GM18861 (cell line): Measurements from ENCODE around the gene QRICH1.

Experiments
- ATAC-seq: cut with Tn5 transposase; IDR thresholded peaks from one replicate; pipeline ENCODE4 v1.9.1; 2021; ENCODE audit not compliant: unreplicated experiment

Gene QRICH1, protein sequence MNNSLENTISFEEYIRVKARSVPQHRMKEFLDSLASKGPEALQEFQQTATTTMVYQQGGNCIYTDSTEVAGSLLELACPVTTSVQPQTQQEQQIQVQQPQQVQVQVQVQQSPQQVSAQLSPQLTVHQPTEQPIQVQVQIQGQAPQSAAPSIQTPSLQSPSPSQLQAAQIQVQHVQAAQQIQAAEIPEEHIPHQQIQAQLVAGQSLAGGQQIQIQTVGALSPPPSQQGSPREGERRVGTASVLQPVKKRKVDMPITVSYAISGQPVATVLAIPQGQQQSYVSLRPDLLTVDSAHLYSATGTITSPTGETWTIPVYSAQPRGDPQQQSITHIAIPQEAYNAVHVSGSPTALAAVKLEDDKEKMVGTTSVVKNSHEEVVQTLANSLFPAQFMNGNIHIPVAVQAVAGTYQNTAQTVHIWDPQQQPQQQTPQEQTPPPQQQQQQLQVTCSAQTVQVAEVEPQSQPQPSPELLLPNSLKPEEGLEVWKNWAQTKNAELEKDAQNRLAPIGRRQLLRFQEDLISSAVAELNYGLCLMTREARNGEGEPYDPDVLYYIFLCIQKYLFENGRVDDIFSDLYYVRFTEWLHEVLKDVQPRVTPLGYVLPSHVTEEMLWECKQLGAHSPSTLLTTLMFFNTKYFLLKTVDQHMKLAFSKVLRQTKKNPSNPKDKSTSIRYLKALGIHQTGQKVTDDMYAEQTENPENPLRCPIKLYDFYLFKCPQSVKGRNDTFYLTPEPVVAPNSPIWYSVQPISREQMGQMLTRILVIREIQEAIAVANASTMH

DNA sequence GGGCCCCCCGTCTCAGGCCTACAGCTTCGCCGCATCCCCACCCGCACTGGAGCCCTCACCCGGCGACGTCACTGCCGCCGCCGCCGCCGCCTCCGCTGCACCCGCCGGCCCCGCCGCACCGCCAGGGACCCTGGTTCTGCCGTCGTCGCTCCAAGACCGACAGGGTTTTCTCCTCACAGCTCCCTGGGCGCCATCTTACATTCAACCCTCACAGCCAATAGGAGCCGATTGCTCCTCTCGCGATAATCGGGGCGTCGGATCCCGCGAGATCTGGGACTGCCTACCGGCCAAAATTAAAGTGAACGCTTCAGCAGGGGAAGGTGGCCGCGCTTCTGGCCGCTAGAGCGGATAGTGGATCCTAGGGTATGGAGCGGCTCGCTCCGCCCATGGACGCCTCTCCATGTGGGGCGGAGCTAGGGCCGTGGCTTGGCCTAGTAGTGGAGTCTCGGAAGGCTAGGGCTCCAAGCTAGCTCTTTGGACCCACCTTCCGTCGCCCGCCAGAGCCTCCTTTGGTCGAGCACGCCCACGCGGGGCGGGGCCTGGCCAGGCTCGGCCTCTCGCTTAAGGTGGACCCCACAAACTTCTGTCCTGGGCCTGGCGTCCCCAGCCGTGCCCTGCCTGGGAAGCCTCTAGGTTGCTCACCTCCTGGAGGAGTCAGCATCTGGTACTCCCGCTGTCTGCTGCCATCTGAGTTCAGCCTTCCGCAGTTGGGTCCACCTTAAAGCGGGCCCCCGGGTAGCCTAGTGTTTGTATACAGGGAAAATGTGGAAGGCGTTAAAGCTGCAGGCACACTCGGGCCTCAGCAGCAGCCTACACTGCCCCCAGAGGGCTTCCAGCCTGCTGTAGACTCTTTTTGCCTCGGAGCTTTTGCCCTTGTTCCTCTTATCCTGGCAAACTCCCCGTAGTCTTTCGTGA lies at the start of gene QRICH1:
TSS of gene QRICH1 (minus strand) at position 219 of the 915 bp plus-strand sequence. CDS start 17,054 bp downstream, outside the sequence.
- ATAC-seq = peak; percentile 65

DNA sequence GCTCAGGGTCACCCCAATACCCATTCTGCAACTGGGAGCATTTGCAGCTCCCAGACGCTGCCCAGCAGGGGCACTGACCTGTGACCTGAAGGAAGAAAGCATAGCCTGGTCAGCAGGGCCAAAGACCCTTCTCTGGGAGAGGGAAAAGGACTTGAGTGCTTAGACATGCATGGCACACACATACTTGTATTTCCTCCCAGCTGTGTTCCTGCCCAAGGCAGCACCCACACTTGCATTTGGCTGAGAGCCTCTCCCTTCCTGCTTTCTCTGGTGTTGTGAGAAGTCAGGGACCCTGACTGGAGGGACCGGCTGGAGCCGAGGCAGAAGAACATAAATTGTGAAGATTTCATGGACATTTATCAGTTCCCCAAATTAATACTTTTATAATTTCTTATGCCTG lies 46.2 kb upstream of the QRICH1 start:
- ATAC-seq = no peak

DNA sequence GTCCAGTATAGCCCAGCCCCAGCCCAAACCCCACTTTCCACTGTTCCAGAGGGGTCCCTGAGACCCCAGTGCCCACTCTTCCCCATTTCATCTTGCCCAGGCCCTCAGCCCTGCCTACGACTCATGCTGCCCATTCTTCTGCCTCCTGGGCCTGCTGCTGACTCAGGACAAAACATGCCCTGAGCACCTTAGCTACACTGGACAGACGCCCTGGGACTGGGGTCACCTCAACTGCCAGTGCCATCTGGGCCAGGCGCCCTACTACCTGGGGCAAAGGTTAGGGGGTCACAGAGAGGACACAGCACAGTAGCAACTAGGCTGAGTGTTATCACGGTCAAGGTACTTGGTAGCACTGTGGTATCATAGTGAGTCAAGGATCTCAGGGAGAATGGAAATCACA lies 41.6 kb upstream of the QRICH1 start:
- no peak for ATAC-seq

DNA sequence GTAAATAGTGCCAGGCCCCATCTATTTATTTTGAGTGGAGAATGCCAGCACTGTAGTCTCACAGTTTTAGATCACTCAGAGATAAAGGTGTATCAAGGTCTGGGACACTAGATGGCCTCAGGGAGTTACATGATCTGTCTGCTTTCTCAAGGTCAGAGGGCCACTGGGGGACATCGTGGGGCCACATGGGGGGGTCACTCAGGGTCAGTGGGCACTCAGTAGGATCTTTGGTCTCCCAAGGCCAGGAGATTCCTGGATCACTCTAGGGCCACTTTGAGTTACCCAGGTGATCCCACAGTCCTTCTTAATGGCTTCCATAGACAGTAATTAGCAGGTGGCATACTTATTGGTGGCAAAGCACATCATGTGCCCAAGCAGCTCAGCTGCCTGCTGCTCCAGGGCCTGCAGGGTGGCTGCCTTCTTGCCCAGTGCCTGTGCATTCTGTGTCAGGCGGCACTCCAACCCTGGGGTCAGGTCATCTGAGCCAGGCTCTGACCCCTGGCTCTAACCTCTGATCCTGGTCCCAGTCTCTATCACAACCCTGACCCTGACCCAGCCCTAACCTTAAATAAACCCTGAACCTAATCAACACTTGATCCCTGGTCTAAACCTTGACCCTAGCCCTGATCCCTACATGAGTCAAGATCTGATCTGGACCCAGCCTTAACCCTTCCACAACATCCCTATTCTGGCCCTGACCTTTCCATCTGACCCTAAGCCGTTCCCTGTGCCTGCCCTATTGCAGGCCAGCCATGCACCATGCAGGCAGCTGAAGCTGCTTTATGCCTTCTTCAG lies 40.8 kb upstream of the QRICH1 start:
- no peak for ATAC-seq

DNA sequence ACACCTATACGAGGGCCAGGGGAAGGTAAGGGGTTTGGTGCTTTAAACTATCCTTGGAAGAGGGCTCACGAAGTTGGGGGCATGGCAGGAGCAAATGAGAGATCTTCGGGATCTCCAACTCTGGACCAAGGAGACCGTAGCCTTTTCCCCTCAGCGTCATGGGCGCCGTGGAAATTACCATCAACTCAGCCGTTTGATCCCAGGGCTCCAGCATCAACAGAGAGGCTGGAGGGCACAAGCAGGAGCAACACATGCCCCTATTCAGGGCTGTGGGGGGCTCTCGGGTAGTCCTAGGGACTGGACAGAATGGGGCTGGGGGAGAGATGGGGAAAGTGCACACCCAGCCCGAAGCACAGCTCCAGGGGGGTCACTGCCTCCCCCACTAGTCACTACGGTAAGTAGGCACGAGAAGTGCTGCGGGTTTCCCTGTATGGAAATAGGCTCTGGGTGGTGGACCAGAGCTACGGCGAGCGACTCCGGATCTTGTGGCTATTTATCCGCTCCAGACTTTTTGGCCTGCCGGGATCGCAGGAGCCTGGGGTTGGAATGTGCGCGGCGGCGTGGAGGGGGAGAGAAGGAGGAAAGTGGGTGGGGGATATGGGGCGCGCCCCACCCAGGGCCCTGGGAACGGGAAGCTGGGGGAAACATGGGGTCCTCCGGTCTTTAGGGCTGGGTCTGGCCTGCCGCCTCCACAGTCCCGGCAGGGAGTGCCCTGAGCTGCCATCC lies 39.5 kb upstream of the QRICH1 start:
- ATAC-seq = no peak

DNA sequence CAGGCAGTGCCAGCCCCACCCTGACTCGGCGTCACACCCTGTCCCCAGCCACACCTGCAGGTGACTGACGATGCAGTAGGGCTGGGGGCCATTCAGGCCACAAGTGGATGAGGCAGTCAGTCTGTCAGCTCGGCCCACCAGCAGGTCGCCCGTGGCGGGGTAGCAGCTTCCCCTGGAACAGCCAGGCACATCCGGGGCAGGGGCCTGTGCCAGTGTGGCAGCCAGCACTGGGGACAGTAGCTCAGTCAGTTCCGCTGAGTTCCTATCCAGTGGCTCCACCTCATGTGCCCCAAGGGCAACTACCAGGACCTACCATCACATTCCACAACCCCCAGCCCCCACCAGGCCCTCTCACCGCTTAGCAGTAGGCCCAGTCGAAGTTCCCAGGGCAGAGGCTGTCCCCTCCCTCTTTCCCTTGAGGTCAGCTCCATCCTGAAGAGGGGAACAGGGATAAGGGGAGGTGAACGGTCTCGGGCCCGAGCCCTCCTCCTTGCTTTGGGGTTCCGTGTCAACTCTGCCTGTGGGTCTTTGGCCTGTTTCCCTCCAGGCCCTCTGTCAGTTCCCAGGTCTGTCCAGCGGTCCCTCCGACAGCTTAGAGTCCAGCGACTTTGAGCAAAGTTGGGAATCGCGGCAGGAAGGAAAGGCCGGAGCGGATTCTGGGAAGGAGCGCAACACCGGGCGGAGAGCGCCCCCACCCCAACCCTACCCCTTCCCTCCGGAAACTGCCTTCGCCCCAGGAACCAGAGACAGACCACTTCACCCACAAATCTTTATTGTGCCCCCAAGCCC lies 38.8 kb upstream of the QRICH1 start, which contains the start of gene LAMB2:
TSS of gene LAMB2 (minus strand) at position 614 of the 789 bp plus-strand sequence. CDS start at position 431, 183 bp downstream.
- no peak for ATAC-seq

DNA sequence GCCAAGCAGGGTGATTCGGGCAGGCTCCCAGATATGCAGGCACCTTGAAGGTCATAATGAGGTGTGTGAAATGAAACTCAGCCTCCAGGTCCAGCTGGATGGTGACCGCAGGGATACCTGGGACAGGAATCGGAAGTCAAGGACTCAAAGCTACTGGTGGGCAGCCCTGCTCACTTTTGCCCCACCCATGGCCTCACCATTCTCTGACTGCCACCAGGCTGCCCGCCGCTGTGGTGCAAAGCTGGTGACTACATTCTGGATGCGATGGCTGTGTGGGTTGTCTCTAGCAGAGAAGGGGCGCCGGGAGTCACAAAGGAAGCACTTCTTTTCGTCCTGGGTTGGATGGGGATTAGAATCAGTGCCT lies 38.2 kb upstream of the QRICH1 start:
- no peak for ATAC-seq

DNA sequence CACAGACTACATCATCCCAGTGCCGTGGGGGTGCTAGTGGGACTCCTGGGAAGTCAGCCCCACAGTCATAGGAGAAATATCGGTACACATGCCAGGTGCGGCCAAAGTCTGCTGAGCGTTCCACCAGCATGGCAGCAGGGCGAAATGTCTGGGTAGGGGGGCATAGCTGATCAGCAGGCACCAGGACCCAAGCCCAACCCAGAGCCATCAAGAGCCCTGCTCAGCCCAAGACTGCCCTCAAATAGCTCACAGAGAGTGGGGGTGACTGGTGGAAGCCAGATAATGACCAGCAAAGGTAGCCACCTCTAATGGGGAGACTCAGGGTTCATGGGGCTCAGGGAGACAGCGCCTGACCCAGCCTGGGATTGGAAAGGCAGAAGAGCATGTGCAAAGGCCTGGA lies 37.7 kb upstream of the QRICH1 start:
- no peak for ATAC-seq

DNA sequence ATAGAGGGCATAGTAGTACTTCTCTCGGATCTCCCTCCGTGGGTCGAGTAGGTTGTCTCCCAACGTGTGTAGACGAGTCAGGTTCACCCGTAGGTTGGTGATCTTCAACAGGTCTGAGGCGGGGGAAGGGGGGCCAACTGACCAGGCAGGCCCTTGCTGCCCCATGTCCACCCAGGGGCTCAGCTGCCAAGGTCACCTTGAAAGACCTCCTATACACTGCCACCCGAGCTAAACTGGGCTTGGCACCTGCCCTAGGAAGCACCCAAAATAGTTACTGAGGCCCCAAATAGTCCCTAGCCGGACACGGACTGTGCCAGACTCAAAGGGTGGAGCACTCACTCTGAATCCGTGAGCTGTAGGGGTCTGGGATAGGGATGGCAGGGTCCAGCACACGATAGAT lies 37.2 kb upstream of the QRICH1 start:
- ATAC-seq = no peak

DNA sequence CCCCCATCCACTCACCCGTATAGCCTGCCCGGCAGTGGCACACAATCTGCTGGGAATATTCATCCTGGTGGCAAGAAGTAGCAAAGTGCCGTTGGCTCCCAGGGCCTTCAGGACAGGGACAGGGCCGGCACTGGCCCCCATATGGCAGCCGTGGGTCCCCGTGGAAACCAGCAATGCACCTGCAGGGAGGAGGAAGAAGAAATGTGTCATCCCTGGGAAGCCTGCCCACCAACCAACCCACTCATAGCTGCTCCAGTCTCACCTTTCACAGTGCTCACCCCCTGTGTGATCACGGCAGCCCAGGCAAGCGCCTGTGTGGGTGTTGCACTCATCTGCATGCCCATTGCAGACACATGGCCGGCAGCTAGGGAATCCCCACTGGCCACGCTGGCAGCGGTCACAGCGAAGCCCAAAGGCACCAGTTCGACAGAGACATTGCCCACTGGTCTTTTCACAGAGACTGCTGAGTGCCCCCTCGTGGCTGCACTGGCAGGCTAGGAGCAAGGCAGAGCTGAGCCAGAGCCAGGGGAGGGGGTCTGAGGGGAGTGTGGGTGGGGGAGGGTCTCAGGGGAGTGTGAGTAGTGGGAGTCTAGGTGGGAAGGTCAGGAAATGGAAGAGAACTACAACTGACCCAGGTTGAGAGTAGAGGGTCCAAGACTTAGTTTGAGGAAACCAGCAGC lies 31.3 kb upstream of the QRICH1 start:
- ATAC-seq = no peak

DNA sequence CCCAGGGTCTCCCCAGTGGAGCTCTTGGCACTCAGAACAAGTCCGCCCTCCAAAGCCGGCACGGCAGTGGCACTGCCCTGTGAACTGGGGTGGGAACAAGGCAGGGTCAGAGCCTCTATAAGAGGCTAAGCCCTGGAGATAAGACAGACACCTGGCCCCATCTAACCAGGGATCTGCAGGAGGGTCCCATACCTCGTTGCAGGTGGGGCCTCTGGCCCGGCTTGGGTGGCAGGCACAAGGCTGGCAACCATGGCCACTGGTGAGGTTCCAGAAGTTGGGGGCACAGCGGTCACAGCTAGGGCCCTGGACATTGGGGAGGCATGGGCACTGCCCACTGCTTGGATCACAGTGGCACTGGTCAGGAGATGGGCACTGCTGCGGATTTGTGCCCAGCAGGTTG lies 30.3 kb upstream of the QRICH1 start:
- no peak for ATAC-seq

DNA sequence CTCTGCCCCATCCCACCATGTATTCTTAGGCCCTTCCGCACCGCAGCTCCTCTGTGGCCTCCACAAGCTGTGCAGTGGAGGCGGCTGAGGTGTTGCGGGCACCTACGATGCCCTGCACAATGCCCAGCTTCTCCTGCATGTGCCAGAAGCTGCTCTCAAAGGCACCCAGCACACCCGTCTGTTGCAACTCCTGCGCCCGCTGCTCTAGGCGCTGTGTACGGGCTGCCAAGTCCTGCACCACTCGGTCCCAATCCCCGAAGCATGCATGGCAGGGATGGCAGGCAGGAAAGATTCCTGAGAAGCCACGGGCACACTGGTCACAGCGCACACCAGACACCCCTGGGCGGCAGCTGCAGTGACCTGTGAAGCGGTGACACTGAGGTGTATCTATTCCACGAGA lies 29.8 kb upstream of the QRICH1 start:
- no peak for ATAC-seq

DNA sequence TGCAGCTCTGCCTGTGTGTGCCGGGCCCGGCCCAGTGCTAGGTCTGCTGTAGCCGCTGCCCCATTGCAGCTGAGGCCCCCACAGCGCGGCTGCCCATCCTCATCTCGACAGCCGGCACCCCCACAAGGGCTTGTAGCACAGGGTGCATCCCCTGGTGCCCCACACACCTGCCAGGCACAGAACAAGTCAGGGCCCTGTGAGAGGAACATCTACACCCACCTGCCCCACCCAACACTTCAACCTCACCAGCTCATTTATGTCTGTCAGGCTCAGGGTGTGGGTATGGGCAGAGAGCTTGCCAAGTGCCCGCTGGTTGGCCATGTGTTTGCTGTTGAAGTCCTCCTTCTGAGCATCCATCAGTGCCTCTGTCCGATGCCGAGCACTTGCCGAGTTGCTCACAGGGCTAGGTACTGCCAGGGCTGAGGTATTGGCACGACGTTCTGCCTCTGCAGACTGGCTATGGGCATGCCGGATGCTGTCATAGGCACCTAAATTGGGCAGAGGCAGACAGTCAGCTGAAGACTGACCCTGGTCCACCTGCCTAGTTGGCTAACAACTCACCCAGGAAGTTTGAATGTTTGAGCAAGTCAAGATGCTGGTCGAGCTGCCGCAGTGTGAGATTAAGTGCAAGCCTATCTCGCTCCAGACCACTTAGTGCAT lies 29.1 kb upstream of the QRICH1 start:
- no peak for ATAC-seq

DNA sequence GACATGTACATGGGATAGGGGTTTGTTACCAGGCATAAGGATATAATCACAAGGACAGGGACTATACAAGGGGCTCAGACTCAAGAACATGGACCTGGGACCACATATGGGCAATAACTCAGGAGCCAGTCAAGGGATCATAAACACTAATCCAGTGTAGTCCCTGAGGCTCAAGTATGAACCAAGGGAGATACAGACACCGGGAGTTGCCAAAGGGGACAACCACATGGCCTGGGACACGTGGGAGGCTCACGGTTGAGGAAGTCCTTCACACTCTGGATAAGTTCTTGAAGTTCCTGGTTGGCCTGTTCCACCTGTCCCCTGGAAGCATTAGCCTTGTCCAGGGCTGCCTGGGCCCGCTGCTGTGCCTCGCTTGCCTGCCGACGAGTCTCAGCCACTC lies 28.6 kb upstream of the QRICH1 start:
- no peak for ATAC-seq

DNA sequence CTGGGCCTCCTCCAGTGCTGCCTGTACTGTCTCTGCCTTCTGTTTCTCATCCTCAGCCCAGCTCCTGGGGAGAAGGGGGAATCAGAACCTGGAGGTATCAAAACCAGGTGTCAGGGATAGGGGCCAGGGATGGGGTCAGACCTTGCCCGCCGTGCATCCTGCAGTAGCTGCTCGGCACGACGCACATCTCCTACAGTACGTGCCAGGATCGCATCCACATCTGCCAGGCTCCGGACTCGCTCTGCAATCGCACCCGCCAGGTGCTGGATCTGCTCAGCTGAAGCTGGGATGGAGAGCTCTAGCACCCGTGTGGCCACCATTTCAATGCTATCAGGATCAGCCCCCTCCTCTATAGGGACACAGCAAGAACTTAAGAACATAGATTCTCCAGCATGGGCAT lies 28.2 kb upstream of the QRICH1 start:
- ATAC-seq = no peak

DNA sequence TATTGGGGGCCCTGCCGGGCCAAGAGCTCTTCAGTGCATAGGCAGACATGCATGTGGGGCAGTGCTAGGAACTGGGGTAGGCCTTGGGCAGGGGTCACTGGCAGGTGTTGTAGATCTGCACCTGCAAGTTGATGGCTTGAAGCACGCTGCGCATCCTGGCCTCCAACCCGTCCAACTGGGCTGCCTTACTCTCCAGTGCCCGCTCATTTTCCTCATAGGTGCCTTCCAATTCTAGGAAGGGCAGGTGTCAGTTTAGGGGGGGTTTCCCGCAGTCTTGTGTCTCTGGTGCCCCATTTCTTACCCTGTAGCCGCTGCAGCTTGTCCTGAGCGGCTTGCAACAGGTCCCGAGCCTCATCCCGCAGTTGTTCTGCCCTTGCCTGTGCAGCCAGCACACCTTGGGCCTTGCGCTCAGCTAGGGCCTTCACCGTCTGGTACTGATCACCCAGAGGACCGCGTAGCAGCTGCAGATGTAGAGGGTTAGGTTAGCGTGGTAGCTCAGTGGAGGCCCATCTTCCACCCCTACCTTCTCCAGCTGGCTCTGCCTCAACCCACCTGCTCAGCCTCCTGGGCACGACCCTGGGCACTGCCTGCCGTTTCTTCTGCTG lies 27.4 kb upstream of the QRICH1 start:
- ATAC-seq = no peak

DNA sequence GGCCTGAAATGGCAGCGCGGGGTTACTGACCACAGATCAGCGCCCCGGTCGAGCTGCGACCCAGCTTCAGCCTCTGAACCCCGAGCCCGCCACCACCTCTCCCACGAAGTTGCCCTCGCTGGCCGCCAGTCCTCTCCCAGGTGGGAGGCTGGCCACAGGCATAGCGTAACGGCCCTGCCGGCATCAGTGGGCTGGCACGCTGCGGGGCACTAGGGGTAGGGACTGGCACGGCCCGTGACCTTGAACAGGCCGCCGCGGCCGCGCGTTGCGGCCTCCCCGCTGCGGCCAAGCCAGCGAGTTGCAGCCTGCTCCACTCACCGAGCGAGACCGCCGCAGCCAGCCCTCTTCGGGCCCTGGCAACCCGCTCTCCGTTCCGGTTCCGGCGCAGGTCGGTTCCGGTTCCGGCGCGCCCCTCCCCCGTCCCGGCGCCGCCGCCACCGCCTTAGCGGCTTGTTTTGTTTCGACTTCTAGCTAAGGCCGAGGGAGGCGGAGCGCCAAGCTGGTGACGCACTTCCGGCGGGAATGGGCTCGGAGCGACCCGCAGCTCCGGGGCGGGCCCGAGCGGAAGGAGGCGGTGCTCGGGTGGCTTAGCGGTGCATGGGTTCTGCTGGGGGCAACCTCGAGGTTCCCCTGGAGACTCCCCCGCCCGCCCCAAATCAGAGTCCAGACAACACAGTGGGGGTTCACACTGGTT lies 26.7 kb upstream of the QRICH1 start, which contains the start of gene USP19:
TSS of gene USP19 (minus strand) at position 386 of the 694 bp plus-strand sequence. CDS start 1,678 bp downstream, outside the sequence.
- ATAC-seq = peak; percentile 83
